Upper lobe of right lung (tissue), 1 donor: ENCODE results near the gene HDGFL3. TPM values are rescaled to one million over a fixed set of nuclear protein-coding genes. Genes with fewer than 3 reads are reported as not detected.

Source experiments
- ATAC-seq: fragments of 200-7000 bp; cut with Tn5 transposase; one replicate; pipeline ENCODE4 v1.9.1; 2020; ENCODE audit warnings: mild to moderate bottlenecking, moderate library complexity
- DNase-seq: peaks from one replicate; pipeline ENCODE4 v3.0.0-alpha.2; 2020
- H3K27ac ChIP-seq: fragments of 200-600 bp; one replicate; pipeline ENCODE4 v1.8.0; 2022
- H3K27me3 ChIP-seq: fragments of 200-600 bp; one replicate; pipeline ENCODE4 v1.8.0; 2022; ENCODE audit warnings: mild to moderate bottlenecking
- H3K36me3 ChIP-seq: fragments of 200-600 bp; one replicate; pipeline ENCODE4 v1.8.0; 2022
- H3K4me1 ChIP-seq: fragments of 200-600 bp; one replicate; pipeline ENCODE4 v1.8.0; 2022
- H3K4me3 ChIP-seq: fragments of 200-600 bp; one replicate; pipeline ENCODE4 v1.8.0; 2022; ENCODE audit warnings: mild to moderate bottlenecking
- H3K9me3 ChIP-seq: fragments of 200-600 bp; one replicate; pipeline ENCODE4 v1.8.0; 2022
- CTCF ChIP-seq: fragments of 200-600 bp; IDR thresholded peaks from one replicate; pipeline ENCODE4 v1.8.0; 2022; ENCODE audit warnings: antibody characterized with exemption
- intact Hi-C: fragments of 100-400 bp; cut with DNase I; formaldehyde crosslinking; loops from one replicate; pipeline ENCODE4 v1.11.0; 2022
- long read RNA-seq: library from polyadenylated mRNA; unstranded; transcript quantifications from one replicate; pipeline ENCODE4 v2.0.0, GENCODE V29; 2021
- total RNA-seq: library from RNA; stranded (reverse); fragmentation: NEBNext Ultra II Directional; extraction: Animal tissue kit (Norgen Biotek cat#: 25700); gene quantifications from one replicate; pipeline ENCODE4 v1.2.1, GENCODE V29; 2021
- donor health status: DM: no; HTN: yes; CAD: no; lungs with severe emphysema.

Gene HDGFL3
- total RNA-seq = 40.3 TPM
- long read RNA-seq, full-length matches to known transcripts = 73 of 106 reads
- long read RNA-seq, partial matches to known transcripts = 2 of 106 reads
- long read RNA-seq, other reads (novel, unspliced or antisense) = 31 of 106 reads

GRCh38 chr15:83207660-83208366 is at the start of gene HDGFL3:
Gene HDGFL3 (minus strand): TSS chr15:83207823. CDS start chr15:83207414, 409 bp downstream.
- ATAC-seq (peak; percentile 60), DNase-seq (peak; percentile 85)
- intact Hi-C loops = no loop called here
- no peaks in the 10 kb centered on the region for H3K9me3 ChIP-seq
- peaks cover 11% of the 10 kb centered on the region for H3K4me1 ChIP-seq
- peak within 1 kb of the TSS; percentile 84 for H3K4me3 ChIP-seq
- H3K27ac ChIP-seq = peak within 1 kb of the TSS; percentile 83
- TF ChIP-seq CTCF = no peak
- H3K27me3 ChIP-seq = peaks cover 5% of the 10 kb centered on the region
- H3K36me3 ChIP-seq = no peaks in the 10 kb centered on the region

GRCh38 chr15:83250781-83251180 is 43.2 kb upstream of the HDGFL3 start:
- H3K4me3 ChIP-seq = no peak overlapping the region
- no peak for TF ChIP-seq CTCF
- H3K9me3 ChIP-seq = no peaks in the 10 kb centered on the region
- H3K27me3 ChIP-seq = peaks cover 22% of the 10 kb centered on the region
- H3K36me3 ChIP-seq = no peaks in the 10 kb centered on the region
- intact Hi-C loops = no loop called here
- no peak overlapping the region for H3K27ac ChIP-seq
- no peak for DNase-seq
- H3K4me1 ChIP-seq = no peaks in the 10 kb centered on the region
- no peak for ATAC-seq

- intact Hi-C loops = no loop called here
- H3K4me1 ChIP-seq = no peaks in the 10 kb centered on the region
- DNase-seq = no peak
- H3K27me3 ChIP-seq = peaks cover 22% of the 10 kb centered on the region
- H3K9me3 ChIP-seq = no peaks in the 10 kb centered on the region
- no peak for ATAC-seq
- no peak overlapping the region for H3K4me3 ChIP-seq
- no peak for TF ChIP-seq CTCF
- no peaks in the 10 kb centered on the region for H3K36me3 ChIP-seq
- H3K27ac ChIP-seq = no peak overlapping the region
Observed at GRCh38 chr15:83249030-83249343, 41.4 kb upstream of the HDGFL3 start.

GRCh38 chr15:83248151-83249029 is 40.8 kb upstream of the HDGFL3 start:
- Histone ChIP-seq H3K4me1 (no peaks in the 10 kb centered on the region), H3K36me3 (no peaks in the 10 kb centered on the region), H3K4me3 (no peak overlapping the region), H3K9me3 (no peaks in the 10 kb centered on the region), H3K27ac (no peak overlapping the region), H3K27me3 (peaks cover 22% of the 10 kb centered on the region)
- peak; percentile 81 for ATAC-seq
- intact Hi-C loops = no loop called here
- peak; percentile 97 for TF ChIP-seq CTCF
- no peak for DNase-seq

- no peaks in the 10 kb centered on the region for H3K36me3 ChIP-seq
- no peak for DNase-seq
- no peaks in the 10 kb centered on the region for H3K9me3 ChIP-seq
- no peaks in the 10 kb centered on the region for H3K4me1 ChIP-seq
- no peak for TF ChIP-seq CTCF
- peaks cover 20% of the 10 kb centered on the region for H3K27me3 ChIP-seq
- no peak overlapping the region for H3K27ac ChIP-seq
- H3K4me3 ChIP-seq = no peak overlapping the region
- no peak for ATAC-seq
- intact Hi-C loops = no loop called here
Observed at GRCh38 chr15:83243634-83244033, 36.0 kb upstream of the HDGFL3 start.
